Measurements from ENCODE around the gene S100A8.

DNA sequence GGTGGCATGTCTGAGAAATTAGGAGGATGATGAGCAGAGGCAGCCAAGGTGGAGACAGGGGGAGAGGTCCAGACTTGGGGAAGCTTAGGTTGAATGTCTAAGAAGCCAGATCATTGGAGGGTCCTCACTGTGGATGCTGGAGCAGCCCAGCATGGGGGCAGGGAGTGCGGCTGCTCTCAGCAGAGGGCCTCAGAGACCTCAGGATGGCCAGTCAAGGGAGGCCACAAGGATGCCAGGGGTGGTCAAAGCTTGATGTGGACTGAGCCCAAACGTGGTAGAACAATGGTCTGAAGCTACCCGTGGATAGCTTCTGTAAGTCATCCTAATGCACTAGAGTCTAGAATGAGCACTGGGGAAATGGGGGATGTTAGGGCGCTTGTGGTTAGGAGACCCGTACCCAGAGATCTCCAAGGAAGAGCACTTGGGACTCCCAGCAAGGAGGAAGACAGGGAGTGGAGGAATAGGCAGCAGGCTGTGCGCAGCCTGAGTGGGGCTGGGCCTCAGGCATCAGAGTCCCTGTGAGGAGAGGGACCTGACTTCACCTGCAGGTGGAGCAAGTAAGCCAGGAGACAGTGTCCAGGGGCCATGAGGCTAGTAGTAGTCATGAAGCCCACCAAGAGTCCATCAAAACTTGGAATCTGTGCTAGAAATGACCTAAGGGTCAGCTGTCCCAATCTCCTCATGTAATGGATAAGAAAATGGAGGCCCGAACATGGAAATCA is 37.5 kb downstream of the S100A8 start:
- TF ChIP-seq, protein P1, sequence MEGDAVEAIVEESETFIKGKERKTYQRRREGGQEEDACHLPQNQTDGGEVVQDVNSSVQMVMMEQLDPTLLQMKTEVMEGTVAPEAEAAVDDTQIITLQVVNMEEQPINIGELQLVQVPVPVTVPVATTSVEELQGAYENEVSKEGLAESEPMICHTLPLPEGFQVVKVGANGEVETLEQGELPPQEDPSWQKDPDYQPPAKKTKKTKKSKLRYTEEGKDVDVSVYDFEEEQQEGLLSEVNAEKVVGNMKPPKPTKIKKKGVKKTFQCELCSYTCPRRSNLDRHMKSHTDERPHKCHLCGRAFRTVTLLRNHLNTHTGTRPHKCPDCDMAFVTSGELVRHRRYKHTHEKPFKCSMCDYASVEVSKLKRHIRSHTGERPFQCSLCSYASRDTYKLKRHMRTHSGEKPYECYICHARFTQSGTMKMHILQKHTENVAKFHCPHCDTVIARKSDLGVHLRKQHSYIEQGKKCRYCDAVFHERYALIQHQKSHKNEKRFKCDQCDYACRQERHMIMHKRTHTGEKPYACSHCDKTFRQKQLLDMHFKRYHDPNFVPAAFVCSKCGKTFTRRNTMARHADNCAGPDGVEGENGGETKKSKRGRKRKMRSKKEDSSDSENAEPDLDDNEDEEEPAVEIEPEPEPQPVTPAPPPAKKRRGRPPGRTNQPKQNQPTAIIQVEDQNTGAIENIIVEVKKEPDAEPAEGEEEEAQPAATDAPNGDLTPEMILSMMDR (IDR thresholded peaks at IDR 0.05) = peak; percentile 59
- TF ChIP-seq ZFX (IDR thresholded peaks at IDR 0.05; ENCODE audit: borderline replicate concordance) = no peak

All from 22Rv1 (cell line).